ENCODE data around the gene SRSF8. TPM values are rescaled to one million over a fixed set of nuclear protein-coding genes. Genes with fewer than 3 reads are reported as not detected.

SRSF8 gene
- total and polyA plus RNA-seq, 2 donors from 2014 or later, result 45.6 to 64.2 TPM

DNA sequence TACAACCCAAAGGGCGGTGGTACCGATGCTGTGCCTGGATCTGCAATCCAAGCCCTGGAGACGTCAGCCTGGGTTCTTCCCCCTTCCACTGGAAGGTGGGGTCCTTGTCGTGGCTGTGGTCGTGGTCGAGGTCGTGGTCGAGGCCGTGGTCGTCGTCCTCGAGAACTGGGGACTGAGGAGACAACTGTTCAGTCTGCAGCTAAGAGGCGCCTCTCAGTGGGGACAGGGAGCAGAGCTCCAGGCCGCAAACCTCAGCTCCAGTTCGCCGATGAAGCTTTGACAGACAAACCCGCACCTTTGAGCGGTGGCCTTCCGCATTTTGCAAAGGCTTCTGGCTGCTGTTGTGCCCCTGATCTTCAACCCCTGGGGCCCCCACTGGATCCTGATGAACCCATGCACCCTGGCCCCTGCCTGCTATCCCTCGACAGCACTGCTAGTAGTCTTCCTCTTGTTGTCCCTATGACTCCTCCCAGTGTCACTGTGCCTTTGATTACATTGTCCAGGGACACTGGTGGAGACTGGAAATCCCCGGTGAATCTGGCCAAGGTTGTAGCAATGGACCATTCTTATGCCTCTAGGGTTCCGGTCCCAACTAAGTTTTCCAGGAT, 16.0 kb upstream of the SRSF8 start:
- Histone ChIP-seq H3K4me1 (ENCODE audit: control insufficient read depth in 2 of 3, insufficient read depth in 2 of 3, low read depth in 1 of 3, low read length in 3 of 3) (peaks cover 0 to 11% (median 9%) of the 10 kb centered on the region in 3 donors), H3K9me3 (ENCODE audit: control insufficient read depth in 2 of 3, insufficient read depth in 1 of 3, low read length in 3 of 3) (no peaks in the 10 kb centered on the region), H3K27me3 (ENCODE audit: control insufficient read depth, insufficient read depth, low read length) (no peaks in the 10 kb centered on the region), H3K36me3 (ENCODE audit: control insufficient read depth in 2 of 3, insufficient read depth in 3 of 3, low read length in 3 of 3) (no peaks in the 10 kb centered on the region), H3K4me3 (ENCODE audit: low read length in 3 of 3) (no peak overlapping the region), H3K27ac (ENCODE audit: low read depth in 2 of 2, low read length in 2 of 2) (no peak overlapping the region), H3K9ac (ENCODE audit: low read length in 3 of 3) (no peak overlapping the region)
- DNase-seq (peak in 1 of 5 donors; percentile 59), FAIRE-seq (no peak)
- TF ChIP-seq, protein P1, sequence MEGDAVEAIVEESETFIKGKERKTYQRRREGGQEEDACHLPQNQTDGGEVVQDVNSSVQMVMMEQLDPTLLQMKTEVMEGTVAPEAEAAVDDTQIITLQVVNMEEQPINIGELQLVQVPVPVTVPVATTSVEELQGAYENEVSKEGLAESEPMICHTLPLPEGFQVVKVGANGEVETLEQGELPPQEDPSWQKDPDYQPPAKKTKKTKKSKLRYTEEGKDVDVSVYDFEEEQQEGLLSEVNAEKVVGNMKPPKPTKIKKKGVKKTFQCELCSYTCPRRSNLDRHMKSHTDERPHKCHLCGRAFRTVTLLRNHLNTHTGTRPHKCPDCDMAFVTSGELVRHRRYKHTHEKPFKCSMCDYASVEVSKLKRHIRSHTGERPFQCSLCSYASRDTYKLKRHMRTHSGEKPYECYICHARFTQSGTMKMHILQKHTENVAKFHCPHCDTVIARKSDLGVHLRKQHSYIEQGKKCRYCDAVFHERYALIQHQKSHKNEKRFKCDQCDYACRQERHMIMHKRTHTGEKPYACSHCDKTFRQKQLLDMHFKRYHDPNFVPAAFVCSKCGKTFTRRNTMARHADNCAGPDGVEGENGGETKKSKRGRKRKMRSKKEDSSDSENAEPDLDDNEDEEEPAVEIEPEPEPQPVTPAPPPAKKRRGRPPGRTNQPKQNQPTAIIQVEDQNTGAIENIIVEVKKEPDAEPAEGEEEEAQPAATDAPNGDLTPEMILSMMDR (IDR thresholded peaks at IDR 0.05; ENCODE audit: borderline replicate concordance, extremely low read depth, insufficient read depth), result no peak
- intact Hi-C loops (cut with DNase I), result no loop called here

DNA sequence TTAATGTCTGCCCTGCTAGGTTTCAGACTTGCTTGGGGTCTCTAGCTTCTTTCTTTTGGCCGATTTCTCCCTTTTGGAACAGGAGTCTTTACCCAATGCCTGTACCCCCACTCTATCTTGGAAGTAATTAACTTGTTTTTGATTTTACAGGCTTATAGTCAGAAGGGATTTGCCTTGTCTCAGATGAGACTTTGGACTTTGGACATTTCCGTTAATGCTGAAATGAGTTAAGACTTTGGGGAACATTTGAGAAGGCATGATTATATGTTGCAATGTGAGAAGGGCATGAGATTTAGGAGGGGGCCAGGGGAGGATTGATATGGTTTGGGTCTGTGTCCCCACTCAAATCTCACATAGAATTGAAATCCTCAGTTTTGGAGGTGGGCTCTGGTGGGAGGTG, 12.4 kb upstream of the SRSF8 start:
- intact Hi-C loops (cut with DNase I), result no loop called here
- H3K27me3 ChIP-seq (ENCODE audit: control insufficient read depth, insufficient read depth, low read length), result no peaks in the 10 kb centered on the region
- H3K27ac ChIP-seq (ENCODE audit: low read depth in 2 of 2, low read length in 2 of 2), result peak overlapping the region in 1 of 2 donors; percentile 10
- H3K4me3 ChIP-seq (ENCODE audit: low read length in 3 of 3), result no peak overlapping the region
- TF ChIP-seq, protein P1 (IDR thresholded peaks at IDR 0.05; ENCODE audit: borderline replicate concordance, extremely low read depth, insufficient read depth), result no peak
- no peak overlapping the region for H3K9ac ChIP-seq (ENCODE audit: low read length in 3 of 3)
- no peaks in the 10 kb centered on the region for H3K9me3 ChIP-seq (ENCODE audit: control insufficient read depth in 2 of 3, insufficient read depth in 1 of 3, low read length in 3 of 3)
- no peak for FAIRE-seq
- peaks cover 0 to 11% (median 9%) of the 10 kb centered on the region in 3 donors for H3K4me1 ChIP-seq (ENCODE audit: control insufficient read depth in 2 of 3, insufficient read depth in 2 of 3, low read depth in 1 of 3, low read length in 3 of 3)
- no peak for DNase-seq
- no peaks in the 10 kb centered on the region for H3K36me3 ChIP-seq (ENCODE audit: control insufficient read depth in 2 of 3, insufficient read depth in 3 of 3, low read length in 3 of 3)

DNA sequence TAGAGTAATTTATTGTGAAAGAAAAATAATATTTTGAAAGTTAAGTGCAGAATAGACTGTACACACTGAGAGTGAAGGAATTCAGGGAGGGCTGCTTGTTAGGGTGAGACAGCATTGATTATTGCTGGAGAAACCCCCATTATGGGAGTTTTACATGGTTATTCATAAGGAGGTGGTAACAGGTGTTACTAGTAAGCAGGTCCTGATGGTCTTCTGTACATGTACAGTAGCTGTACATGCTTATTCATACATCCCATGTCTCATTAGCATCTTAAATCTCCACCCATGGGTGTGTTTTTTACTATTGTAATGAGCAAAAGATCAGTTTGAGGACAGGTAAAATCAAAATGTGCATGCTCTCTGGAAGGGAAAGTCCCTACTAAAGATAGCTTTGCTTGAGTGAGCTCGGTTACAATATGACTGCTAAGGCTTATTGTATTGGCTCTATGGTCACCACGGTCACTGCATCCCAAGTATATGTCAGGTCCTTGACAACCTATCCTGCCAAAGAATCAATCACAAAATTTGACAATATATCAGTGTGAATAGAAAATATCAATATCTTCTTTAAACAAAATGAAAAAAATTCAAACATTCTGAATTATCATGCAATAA, 11.3 kb upstream of the SRSF8 start:
- no peak overlapping the region for H3K9ac ChIP-seq (ENCODE audit: low read length in 3 of 3)
- TF ChIP-seq, protein P1 (IDR thresholded peaks at IDR 0.05; ENCODE audit: borderline replicate concordance, extremely low read depth, insufficient read depth), result no peak
- no peaks in the 10 kb centered on the region for H3K36me3 ChIP-seq (ENCODE audit: control insufficient read depth in 2 of 3, insufficient read depth in 3 of 3, low read length in 3 of 3)
- no peak overlapping the region for H3K4me3 ChIP-seq (ENCODE audit: low read length in 3 of 3)
- peaks cover 0 to 11% (median 9%) of the 10 kb centered on the region in 3 donors for H3K4me1 ChIP-seq (ENCODE audit: control insufficient read depth in 2 of 3, insufficient read depth in 2 of 3, low read depth in 1 of 3, low read length in 3 of 3)
- intact Hi-C loops (cut with DNase I), result no loop called here
- DNase-seq (no peak), FAIRE-seq (no peak)
- no peaks in the 10 kb centered on the region for H3K9me3 ChIP-seq (ENCODE audit: control insufficient read depth in 2 of 3, insufficient read depth in 1 of 3, low read length in 3 of 3)
- H3K27me3 ChIP-seq (ENCODE audit: control insufficient read depth, insufficient read depth, low read length), result no peaks in the 10 kb centered on the region
- H3K27ac ChIP-seq (ENCODE audit: low read depth in 2 of 2, low read length in 2 of 2), result no peak overlapping the region

Data from kidney (tissue), 14 donors.